GM19468 (cell line): Measurements from ENCODE around the gene NPR2.

Experiments used
- ATAC-seq: cut with Tn5 transposase; IDR thresholded peaks from one replicate; pipeline ENCODE4 v1.9.1; 2021; ENCODE audit warnings: mild to moderate bottlenecking, moderate library complexity, moderate number of reproducible peaks; ENCODE audit not compliant: unreplicated experiment; ENCODE audit errors: extremely low read depth

Gene NPR2

DNA sequence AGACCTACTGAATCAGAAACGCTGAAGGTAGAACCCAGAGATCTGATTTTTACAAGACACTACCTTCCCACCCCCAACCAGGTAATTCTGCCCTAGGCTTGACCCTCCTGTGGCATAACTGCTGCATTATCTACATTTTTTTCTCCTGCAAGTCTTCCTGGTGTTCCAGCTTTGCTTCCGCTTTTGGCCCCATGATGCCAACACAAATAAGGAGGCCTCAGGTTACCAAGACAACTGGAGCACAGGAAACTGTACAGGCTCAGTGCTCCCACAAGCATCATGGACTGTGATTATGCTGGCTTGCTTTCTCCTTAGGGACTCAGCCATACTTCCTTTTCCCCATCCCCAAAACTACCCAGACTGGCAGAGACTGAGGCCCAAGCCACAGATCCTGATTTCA is 30.7 kb upstream of the NPR2 start:
- no peak for ATAC-seq

DNA sequence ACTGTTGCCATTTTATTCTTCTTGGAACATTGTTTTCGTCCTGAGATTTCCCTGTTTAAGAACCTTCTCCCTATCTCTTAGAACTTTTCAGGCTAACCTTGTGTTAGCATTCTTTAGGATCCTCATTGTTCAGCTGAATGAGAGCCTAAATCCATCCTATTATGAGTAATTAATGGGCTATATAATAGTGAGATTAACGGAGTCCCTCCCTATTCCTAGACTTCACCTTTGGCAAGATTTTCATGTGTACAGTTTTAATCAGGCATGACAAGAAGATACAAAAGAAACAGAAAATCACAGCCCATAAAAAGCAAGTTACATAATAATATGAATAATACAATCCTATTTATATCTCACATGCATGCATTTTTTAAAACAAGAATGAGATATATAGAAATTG is 28.2 kb upstream of the NPR2 start:
- ATAC-seq, result no peak

GRCh38 chr9:35763803-35764202 is 27.6 kb upstream of the NPR2 start:
- ATAC-seq, result no peak

- ATAC-seq, result no peak
Observed at GRCh38 chr9:35766997-35767396, 24.4 kb upstream of the NPR2 start.

DNA sequence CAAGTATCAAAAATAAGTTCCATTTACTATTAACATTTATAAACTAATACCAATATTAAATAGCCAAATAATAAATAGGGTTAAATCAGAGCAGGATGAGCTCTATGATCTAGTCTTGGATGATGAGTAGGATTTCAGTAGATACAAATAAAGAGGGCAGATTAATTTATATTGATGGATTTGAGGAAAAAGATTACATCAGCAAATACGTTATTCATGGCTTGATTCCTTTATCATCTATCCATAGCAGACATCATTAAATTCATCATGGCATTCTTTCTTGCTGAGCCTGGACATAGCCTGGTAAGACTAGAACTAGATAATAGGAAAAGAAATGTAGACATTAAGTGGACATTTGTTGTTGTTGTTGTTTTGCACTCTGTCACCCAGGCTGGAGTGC is 23.9 kb upstream of the NPR2 start:
- ATAC-seq, result no peak

- ATAC-seq, result no peak
Observed at GRCh38 chr9:35769763-35770162, 21.6 kb upstream of the NPR2 start.

DNA sequence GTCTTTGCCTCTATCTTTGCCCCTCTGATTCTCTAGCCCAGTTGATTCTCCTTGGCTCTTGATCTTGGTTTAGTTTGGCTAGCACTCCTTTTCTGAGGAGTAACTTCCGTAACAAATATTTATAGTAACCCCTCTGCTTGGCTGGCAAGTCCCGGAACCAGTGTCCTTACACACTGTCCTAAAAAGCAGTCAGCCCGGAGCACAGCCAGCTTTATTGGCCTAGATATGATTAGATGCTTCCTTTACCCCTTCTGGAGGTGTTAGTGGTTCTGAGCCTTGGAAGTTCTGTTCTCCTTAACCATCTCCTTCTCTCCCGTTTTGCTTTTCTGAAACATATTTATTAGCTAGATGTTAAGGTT is 20.3 kb upstream of the NPR2 start:
- ATAC-seq, result no peak

- no peak for ATAC-seq
Observed at GRCh38 chr9:35771534-35771933, 19.9 kb upstream of the NPR2 start.

- no peak for ATAC-seq
Observed at GRCh38 chr9:35771943-35772342, 19.4 kb upstream of the NPR2 start.

- no peak for ATAC-seq
Observed at GRCh38 chr9:35774907-35775635, 16.3 kb upstream of the NPR2 start.

DNA sequence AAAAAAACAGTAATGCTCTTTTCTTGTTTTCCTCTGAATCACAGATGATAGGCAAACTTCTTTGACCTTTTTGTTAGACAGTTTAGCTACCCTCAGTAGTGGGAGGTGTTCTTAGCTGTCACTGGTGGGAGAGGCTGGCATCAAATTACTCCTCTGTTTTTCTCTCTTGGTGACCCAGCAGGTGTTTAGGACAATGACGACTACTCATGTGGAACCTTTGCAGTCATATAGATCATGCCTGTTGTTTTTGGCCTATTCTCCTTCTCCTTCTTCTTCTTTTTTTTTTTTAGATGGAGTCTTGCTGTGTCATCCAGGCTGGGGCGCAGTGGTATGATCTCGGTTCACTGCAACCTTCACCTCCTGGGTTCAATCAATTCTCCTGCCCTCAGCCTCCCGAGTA is 15.4 kb upstream of the NPR2 start:
- no peak for ATAC-seq

DNA sequence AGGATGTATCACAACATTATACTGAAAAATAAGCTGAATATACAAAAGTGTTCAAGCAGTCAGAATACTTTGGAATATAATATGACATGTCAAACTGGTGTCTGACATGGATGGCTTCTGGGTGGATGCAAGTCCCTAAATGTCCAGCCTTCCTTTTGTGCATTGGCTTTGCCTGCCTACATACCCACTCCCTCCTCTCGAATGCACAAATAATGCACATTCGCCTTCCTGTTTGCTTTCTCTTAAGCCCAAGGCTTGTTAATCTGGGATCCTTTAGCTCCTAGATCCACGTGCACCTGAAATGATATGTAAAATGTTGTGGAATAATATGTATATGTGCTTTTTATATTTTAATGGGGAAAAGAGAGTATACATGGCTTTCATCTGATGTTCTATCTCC is 12.9 kb upstream of the NPR2 start:
- no peak for ATAC-seq

GRCh38 chr9:35781066-35781465 is 10.3 kb upstream of the NPR2 start:
- no peak for ATAC-seq

DNA sequence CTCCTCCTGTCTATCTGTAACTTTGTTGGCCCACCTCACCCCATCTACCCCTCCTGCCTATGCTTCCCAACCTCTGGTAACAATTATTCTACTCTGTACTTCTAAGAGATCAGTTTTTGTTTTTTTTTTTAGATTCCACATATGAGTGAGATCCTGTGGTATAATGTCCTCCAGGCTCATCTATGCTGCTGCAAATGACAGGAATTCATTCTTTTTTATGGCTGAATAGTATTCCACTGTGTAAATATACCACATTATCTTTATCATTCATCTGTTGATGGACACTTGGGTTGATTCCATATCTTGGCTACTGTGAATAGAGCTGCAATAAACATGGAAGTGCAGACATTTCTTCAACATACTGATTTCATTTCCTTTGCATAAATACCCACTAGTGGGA is 8.0 kb upstream of the NPR2 start:
- no peak for ATAC-seq

GRCh38 chr9:35789541-35789940 is 1.9 kb upstream of the NPR2 start:
- ATAC-seq, result no peak

DNA sequence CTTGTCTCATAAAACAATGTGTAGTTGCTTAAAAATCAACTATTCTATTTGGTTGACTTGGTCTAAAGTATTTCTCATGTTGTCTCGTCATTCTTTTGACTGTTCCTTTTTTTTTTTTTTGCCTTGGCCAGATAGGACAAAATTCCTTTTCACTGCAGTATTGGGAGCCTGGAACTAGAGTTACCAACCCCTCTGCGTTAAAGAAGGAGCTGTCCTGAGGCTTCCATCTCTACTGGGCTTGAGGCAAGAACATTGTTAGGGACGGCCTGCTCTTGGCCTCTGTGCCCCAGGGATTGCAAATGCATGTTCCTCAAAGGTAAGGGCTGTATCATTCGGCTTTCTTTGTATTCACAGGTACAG is 1.4 kb upstream of the NPR2 start:
- no peak for ATAC-seq

DNA sequence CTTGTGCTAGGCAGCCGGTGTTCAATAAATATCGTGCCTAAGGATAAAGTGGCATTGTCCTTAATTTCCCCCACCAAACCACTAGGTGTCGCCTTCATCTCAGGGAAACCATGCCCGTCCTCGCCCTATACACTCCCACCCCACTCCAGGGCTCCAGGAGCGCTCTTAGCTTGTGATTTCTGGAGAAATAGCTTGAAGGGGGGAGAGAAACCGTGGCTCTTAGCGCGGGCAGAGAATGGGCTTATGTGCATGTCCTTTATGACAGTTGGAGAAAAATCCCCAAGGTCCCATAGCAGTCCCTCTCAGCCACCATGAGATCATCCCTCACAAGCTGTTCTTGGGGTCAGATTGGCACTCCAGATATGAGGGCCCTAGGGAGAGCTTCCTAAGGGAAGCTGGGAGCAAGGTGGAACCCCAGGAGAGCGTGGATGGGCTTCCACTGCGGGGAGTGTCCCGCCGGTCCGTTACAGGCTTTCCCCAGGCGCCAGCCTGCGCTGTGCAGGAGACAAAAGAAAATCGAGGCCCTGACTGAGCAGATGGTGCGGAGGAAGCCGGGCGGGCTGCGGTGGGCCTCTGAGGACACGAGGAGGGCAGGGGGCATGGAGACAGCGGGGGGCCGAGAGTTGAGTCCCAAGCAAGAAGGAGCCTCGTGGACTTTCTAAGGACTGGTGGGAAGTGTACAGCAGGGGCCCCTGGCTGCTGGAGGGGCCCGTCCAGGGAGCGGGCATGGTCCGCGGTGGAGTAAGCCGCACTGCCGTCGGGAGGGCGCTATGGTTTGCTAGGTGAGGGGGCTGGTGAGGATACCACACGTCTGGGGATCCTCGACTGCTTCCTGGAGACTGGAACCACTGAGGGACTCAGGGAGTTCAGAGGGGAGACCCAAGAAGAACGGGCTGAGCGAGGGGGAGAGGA is 750 bp upstream of the NPR2 start:
- ATAC-seq, result no peak

GRCh38 chr9:35792024-35792813 is 828 bp downstream of the NPR2 start:
- ATAC-seq, result no peak

DNA sequence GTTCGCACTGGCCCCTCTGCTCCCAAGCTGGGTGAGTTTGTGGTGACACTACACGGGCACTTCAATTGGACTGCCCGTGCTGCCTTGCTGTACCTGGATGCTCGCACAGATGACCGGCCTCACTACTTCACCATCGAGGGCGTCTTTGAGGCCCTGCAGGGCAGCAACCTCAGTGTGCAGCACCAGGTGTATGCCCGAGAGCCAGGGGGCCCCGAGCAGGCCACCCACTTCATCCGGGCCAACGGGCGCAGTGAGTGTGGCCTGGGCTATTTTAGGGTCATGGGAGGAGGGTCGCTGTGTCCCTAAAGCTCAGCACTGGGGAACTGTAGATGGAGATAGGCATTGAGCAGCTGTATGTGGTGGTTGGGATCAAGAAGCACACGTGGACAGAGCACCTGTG is 1.4 kb downstream of the NPR2 start:
- no peak for ATAC-seq

DNA sequence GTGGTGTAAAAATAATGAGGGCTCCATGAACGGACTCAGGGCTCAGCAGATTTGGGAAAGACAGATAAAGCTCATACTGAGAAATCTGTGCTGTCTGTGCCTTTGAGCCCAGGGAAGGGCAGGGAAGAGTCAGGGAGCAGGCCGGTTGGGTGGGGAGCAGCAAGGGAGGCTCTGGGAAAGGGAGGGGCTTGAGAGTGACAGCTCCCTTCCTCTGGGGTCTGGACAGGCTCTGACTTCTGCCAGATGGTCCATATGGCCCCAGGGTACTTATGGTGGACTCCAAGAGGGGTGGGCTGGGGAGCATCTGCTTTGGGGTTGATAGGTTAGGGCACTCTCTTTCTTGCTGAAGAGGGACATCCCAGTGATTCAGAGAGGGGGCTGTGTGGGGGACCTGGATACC is 2.1 kb downstream of the NPR2 start:
- ATAC-seq, result no peak

DNA sequence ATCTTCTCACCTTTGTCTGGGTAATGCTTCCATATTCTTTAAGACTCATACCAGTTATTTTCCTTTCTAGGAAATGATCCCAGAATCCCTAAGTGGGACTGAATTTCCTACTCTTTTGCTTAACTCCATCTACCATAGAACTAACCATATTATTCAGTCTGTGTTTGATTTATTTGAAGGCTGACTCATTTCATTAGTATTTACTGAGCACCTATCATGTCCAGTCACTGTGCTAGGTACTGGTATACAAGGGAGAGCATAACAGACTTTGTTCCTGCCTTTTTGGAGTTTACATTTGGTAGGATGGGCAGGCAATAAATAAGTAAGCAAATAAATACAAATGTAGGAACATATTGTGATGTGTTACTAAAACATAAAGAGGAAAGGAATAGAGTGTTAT is 4.3 kb downstream of the NPR2 start:
- no peak for ATAC-seq
